Measurements from ENCODE around the gene FADS1.

The FADS1 gene

DNA sequence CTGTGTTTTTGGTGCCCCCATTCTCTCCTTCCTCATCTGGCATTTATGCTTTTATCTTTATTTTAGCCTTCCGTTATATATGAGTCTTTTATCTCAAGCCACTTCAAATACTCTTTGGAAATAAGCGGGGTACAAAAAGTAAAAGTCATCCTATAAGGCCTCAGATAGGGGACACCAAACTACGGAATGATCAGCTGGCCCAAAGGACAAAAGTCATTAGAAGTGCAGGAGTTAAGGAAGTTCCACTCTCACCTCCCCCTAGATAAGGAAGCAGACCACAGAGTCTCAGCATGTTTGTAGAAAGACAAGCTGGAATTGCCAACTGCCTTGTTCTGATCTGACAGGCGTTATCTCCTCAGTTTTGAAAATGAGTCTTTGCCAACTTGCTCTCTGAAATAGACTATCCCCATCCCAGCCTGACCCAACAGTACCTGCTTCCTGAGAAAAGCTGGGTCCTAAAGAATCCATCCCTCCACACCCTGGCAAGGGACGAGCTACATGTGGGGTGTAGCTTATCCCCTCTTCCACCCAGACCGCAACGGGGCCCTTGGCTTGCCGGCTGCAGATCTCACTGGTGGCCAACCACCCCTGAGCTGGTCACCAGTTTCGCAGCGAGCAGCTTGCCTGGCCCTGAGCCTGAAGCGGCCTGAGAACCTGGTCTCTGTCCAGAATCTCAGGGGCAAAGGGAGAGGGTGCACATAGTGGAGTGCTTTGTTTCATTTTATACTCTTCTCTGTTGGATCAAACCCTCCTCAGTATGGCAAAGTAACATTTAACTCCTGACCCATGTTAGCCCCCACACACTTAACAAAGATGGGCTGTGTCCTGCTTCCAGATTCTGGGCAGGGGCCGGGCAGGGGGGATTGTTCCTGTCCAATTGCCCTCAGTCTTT, 25.1 kb upstream of the FADS1 start:
- no peaks in the 10 kb centered on the region for H3K27me3 ChIP-seq (ENCODE audit: control insufficient read depth, insufficient read depth, low read length)
- H3K9me3 ChIP-seq (ENCODE audit: control insufficient read depth, insufficient read depth, low read depth, low read length) = no peaks in the 10 kb centered on the region
- H3K9ac ChIP-seq (ENCODE audit: low read length) = no peak overlapping the region
- H3K27ac ChIP-seq (ENCODE audit: low read depth, low read length) = no peak overlapping the region
- peaks cover 90% of the 10 kb centered on the region for H3K36me3 ChIP-seq (ENCODE audit: control insufficient read depth, insufficient read depth, low read length)
- no peak overlapping the region for H3K4me3 ChIP-seq (ENCODE audit: low read depth, low read length)
- H3K4me1 ChIP-seq (ENCODE audit: control insufficient read depth, insufficient read depth, low read length) = no peaks in the 10 kb centered on the region

DNA sequence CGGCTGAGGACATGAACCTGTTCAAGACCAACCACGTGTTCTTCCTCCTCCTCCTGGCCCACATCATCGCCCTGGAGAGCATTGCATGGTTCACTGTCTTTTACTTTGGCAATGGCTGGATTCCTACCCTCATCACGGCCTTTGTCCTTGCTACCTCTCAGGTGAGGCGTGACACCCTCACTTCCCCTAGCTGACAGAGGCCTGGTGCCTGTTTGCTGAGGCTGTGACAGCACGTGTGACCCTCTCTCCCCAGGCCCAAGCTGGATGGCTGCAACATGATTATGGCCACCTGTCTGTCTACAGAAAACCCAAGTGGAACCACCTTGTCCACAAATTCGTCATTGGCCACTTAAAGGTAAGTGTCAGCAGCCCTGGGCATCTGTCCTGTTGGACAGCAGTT, 23.6 kb upstream of the FADS1 start:
- H3K9me3 ChIP-seq (ENCODE audit: control insufficient read depth, insufficient read depth, low read depth, low read length) = no peaks in the 10 kb centered on the region
- no peaks in the 10 kb centered on the region for H3K27me3 ChIP-seq (ENCODE audit: control insufficient read depth, insufficient read depth, low read length)
- 0 out of 2 replicates have a peak, but pooled peaks cover 3% of the 10 kb centered on the region for H3K4me1 ChIP-seq (ENCODE audit: control insufficient read depth, insufficient read depth, low read length)
- no peak overlapping the region for H3K4me3 ChIP-seq (ENCODE audit: low read depth, low read length)
- H3K36me3 ChIP-seq (ENCODE audit: control insufficient read depth, insufficient read depth, low read length) = peaks cover 79% of the 10 kb centered on the region
- no peak overlapping the region for H3K9ac ChIP-seq (ENCODE audit: low read length)
- H3K27ac ChIP-seq (ENCODE audit: low read depth, low read length) = no peak overlapping the region

DNA sequence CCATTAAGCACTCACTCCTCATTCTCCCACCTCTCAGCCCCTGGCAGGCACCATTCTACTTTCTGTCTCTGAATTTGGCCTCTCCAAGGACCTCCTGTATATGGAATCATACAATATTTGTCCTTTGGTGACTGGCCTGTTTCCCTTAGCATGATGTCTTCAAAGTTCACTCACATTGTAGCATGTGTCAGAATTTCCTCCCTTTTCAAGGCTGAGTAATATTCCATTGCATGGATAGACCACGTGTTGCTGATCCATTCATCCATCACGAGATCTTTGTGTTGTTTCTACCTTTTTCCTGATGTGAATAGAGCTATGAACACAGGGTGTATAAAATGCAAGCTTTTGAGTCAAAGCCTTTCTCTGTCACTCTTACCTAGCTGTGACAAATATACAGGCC, 22.9 kb upstream of the FADS1 start:
- peaks cover 8% of the 10 kb centered on the region; the same call in 1 of the 2 replicates for H3K4me1 ChIP-seq (ENCODE audit: control insufficient read depth, insufficient read depth, low read length)
- H3K4me3 ChIP-seq (ENCODE audit: low read depth, low read length) = no peak overlapping the region
- no peak overlapping the region for H3K27ac ChIP-seq (ENCODE audit: low read depth, low read length)
- H3K9ac ChIP-seq (ENCODE audit: low read length) = no peak overlapping the region
- H3K36me3 ChIP-seq (ENCODE audit: control insufficient read depth, insufficient read depth, low read length) = peaks cover 73% of the 10 kb centered on the region
- H3K9me3 ChIP-seq (ENCODE audit: control insufficient read depth, insufficient read depth, low read depth, low read length) = no peaks in the 10 kb centered on the region
- no peaks in the 10 kb centered on the region for H3K27me3 ChIP-seq (ENCODE audit: control insufficient read depth, insufficient read depth, low read length)

DNA sequence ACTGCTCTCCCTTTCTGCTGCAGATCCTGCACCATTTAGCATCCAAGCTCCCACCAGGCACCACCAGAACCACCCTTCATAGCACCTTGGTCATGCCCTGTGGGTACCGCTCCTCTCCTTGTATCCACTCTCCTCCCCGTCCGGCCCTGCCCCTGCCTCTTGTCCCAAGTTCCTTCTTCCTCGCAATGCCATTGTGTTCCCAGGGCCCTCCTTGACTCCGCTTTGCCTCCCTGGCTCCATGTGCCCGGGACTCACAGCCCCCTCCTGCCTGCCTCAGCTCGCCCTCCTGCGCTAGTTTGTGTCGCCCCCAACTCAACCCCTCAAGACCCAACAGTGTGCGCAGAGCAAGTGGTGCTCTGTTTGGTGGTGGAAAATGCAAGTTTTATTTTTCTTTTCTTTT, 22.1 kb upstream of the FADS1 start:
- peaks cover 71% of the 10 kb centered on the region for H3K36me3 ChIP-seq (ENCODE audit: control insufficient read depth, insufficient read depth, low read length)
- no peak overlapping the region for H3K4me3 ChIP-seq (ENCODE audit: low read depth, low read length)
- no peaks in the 10 kb centered on the region for H3K27me3 ChIP-seq (ENCODE audit: control insufficient read depth, insufficient read depth, low read length)
- H3K9me3 ChIP-seq (ENCODE audit: control insufficient read depth, insufficient read depth, low read depth, low read length) = no peaks in the 10 kb centered on the region
- H3K27ac ChIP-seq (ENCODE audit: low read depth, low read length) = no peak overlapping the region
- peaks cover 15% of the 10 kb centered on the region for H3K4me1 ChIP-seq (ENCODE audit: control insufficient read depth, insufficient read depth, low read length)
- H3K9ac ChIP-seq (ENCODE audit: low read length) = no peak overlapping the region

DNA sequence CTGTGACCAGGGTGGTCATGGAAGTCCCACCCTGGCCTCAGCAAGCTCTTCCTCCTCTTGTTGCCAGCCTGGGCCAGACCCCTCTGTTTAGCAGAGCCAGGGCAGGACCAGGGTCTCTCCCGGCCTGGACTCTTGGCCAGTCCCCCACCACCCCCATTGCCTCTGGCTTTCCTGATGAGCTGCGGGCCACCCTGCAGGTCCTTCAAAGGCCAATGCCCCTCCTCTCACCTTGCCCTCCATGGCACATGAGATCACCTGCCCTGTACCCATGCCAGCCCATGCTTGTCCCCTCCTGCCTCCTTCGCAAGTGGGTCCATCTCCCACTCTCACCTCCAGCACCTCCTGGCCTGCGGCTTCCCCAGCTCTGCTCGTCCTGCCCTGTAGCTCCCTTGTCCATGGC, 21.7 kb upstream of the FADS1 start:
- Histone ChIP-seq H3K9ac (ENCODE audit: low read length) (no peak overlapping the region), H3K27me3 (ENCODE audit: control insufficient read depth, insufficient read depth, low read length) (no peaks in the 10 kb centered on the region), H3K36me3 (ENCODE audit: control insufficient read depth, insufficient read depth, low read length) (peaks cover 73% of the 10 kb centered on the region), H3K9me3 (ENCODE audit: control insufficient read depth, insufficient read depth, low read depth, low read length) (no peaks in the 10 kb centered on the region), H3K4me1 (ENCODE audit: control insufficient read depth, insufficient read depth, low read length) (peaks cover 20% of the 10 kb centered on the region), H3K27ac (ENCODE audit: low read depth, low read length) (no peak overlapping the region), H3K4me3 (ENCODE audit: low read depth, low read length) (no peak overlapping the region)

DNA sequence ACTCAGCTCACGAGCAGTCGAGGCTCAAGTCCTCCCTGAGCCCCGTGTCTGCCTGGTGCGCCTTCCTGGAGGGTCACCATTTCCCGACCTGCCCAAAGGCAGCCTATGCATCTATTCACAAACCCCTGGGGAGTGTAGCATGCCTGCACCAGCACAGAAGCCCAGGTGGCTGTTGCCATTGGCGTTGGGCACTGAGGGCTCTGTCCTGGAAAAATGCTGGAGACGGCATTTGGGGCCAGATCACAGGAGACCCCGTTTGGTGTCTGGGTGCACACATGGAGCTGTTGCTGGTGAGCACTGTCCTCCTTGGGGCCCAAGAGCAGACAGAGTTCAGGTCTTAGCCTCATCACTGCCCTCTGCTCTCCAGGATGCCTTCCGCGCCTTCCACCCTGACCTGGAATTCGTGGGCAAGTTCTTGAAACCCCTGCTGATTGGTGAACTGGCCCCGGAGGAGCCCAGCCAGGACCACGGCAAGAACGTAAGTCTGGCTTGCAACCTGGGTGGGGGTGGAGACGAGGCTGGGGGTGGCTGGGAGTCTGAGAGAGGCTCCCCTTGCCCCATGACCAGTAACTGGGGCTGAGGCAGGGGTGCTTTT, 20.7 kb upstream of the FADS1 start:
- Histone ChIP-seq H3K27ac (ENCODE audit: low read depth, low read length) (no peak overlapping the region), H3K9ac (ENCODE audit: low read length) (no peak overlapping the region), H3K9me3 (ENCODE audit: control insufficient read depth, insufficient read depth, low read depth, low read length) (no peaks in the 10 kb centered on the region), H3K4me3 (ENCODE audit: low read depth, low read length) (no peak overlapping the region), H3K4me1 (ENCODE audit: control insufficient read depth, insufficient read depth, low read length) (peaks cover 29% of the 10 kb centered on the region), H3K27me3 (ENCODE audit: control insufficient read depth, insufficient read depth, low read length) (no peaks in the 10 kb centered on the region), H3K36me3 (ENCODE audit: control insufficient read depth, insufficient read depth, low read length) (peaks cover 70% of the 10 kb centered on the region)

DNA sequence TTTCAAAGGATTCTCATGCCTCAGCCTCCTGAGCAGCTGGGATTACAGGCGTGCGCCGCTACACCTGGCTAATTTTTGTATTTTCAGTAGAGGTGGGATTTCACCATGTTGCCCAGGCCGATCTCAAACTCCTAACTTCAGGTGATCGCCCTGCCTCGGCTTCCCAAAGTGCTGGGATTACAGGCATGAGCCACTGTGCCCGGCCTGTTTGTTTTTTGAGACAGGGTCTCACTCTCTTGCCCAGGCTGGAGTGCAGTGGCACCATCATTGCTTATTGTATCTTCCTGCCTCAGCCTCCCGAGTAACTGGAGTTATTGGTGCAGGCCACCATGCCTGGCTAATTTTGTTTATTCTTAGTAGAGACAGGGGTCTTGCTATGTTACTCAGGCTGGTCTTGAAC, 19.4 kb upstream of the FADS1 start:
- H3K36me3 ChIP-seq (ENCODE audit: control insufficient read depth, insufficient read depth, low read length) = peaks cover 69% of the 10 kb centered on the region
- H3K4me1 ChIP-seq (ENCODE audit: control insufficient read depth, insufficient read depth, low read length) = peaks cover 38% of the 10 kb centered on the region
- H3K27ac ChIP-seq (ENCODE audit: low read depth, low read length) = no peak overlapping the region
- no peaks in the 10 kb centered on the region for H3K9me3 ChIP-seq (ENCODE audit: control insufficient read depth, insufficient read depth, low read depth, low read length)
- no peak overlapping the region for H3K9ac ChIP-seq (ENCODE audit: low read length)
- H3K4me3 ChIP-seq (ENCODE audit: low read depth, low read length) = no peak overlapping the region
- H3K27me3 ChIP-seq (ENCODE audit: control insufficient read depth, insufficient read depth, low read length) = no peaks in the 10 kb centered on the region

DNA sequence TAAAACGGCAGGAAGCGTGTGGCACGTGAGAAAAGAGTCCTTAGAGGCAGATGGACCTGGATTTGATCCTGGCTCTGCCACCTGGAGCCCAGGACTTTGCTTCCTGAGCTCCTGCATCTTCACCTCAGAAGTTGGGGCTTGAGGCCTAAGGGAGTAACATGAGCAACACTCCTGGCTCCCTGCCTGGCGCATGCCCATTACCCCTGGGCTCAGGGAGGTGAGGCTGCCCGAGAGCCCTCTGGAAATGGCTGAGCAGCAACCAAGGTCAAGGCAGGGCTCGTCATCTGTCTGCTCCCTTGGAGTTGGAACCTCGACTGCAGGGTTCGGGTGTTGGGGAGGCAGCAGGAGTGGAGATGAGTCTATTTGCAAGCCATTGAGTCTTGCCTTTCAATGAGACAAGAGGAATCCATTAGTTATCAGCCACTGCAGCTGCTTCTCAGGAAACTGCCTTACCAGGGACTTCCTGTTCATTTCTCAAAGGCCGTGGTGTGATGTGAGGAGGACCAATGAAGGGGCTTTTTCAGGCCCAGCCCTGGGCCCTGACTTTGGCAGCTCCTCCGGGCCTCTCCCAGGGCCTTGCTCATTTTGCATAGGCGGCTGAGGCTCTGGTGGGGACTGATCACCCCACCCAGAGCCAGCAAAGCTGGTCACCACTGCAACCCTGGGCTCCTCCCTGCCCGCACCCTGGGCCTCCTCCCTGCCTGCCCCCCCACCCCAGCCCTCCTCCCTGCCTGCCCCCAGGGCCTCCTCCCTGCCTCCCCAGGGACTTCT, 17.7 kb upstream of the FADS1 start:
- peaks cover 52% of the 10 kb centered on the region for H3K36me3 ChIP-seq (ENCODE audit: control insufficient read depth, insufficient read depth, low read length)
- H3K9me3 ChIP-seq (ENCODE audit: control insufficient read depth, insufficient read depth, low read depth, low read length) = no peaks in the 10 kb centered on the region
- peak overlapping the region; percentile 48; the same call in 1 of the 2 replicates for H3K27ac ChIP-seq (ENCODE audit: low read depth, low read length)
- H3K4me3 ChIP-seq (ENCODE audit: low read depth, low read length) = peak overlapping the region; percentile 4; the same call in 1 of the 2 replicates
- peak overlapping the region; percentile 23 for H3K9ac ChIP-seq (ENCODE audit: low read length)
- H3K4me1 ChIP-seq (ENCODE audit: control insufficient read depth, insufficient read depth, low read length) = peaks cover 54% of the 10 kb centered on the region
- no peaks in the 10 kb centered on the region for H3K27me3 ChIP-seq (ENCODE audit: control insufficient read depth, insufficient read depth, low read length)

DNA sequence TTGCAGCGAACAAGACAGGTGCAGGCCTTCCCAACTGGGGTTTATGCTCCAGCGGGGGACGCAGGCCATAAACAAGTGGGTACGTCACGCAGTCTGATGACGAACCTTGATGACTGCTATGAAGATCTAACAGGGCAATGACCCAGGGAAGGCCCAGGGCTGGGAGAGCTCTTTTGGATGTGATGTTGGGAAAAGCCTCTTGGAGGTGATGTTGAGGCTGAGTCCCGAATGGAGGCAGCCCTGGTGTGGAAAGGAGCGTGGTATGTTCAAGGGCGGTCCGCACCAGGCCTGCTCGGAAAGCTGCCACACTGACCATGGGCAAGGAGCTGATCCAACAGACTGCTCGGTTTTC, 17.1 kb upstream of the FADS1 start:
- H3K27ac ChIP-seq (ENCODE audit: low read depth, low read length) = peak overlapping the region; percentile 5; the same call in 1 of the 2 replicates
- H3K9me3 ChIP-seq (ENCODE audit: control insufficient read depth, insufficient read depth, low read depth, low read length) = no peaks in the 10 kb centered on the region
- peaks cover 57% of the 10 kb centered on the region for H3K4me1 ChIP-seq (ENCODE audit: control insufficient read depth, insufficient read depth, low read length)
- no peaks in the 10 kb centered on the region for H3K27me3 ChIP-seq (ENCODE audit: control insufficient read depth, insufficient read depth, low read length)
- H3K9ac ChIP-seq (ENCODE audit: low read length) = peak overlapping the region; percentile 23
- peak overlapping the region; percentile 4; the same call in 1 of the 2 replicates for H3K4me3 ChIP-seq (ENCODE audit: low read depth, low read length)
- H3K36me3 ChIP-seq (ENCODE audit: control insufficient read depth, insufficient read depth, low read length) = peaks cover 49% of the 10 kb centered on the region

DNA sequence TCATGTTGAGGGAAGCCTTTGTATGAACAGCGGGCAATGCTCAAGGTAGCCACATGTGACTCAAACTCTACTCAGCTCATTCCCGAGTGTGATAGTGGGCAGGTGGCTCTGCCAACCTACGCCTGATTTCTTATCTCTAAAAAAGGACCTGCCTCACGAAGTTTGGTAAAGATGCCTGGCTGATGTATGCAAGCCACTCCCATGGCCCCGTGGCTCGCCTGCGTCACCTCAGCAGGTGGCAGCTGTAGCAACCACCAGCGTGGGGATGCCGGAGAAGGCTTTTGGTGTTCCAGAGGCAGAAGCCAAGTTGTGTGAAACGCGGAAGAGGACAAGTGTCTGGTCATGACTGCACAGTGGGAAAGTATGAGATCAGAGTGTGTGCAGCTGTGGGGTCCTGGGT, 16.7 kb upstream of the FADS1 start:
- Histone ChIP-seq H3K27me3 (ENCODE audit: control insufficient read depth, insufficient read depth, low read length) (no peaks in the 10 kb centered on the region), H3K9me3 (ENCODE audit: control insufficient read depth, insufficient read depth, low read depth, low read length) (no peaks in the 10 kb centered on the region), H3K4me1 (ENCODE audit: control insufficient read depth, insufficient read depth, low read length) (peaks cover 57% of the 10 kb centered on the region), H3K27ac (ENCODE audit: low read depth, low read length) (no peak overlapping the region), H3K9ac (ENCODE audit: low read length) (no peak overlapping the region), H3K36me3 (ENCODE audit: control insufficient read depth, insufficient read depth, low read length) (peaks cover 44% of the 10 kb centered on the region), H3K4me3 (ENCODE audit: low read depth, low read length) (no peak overlapping the region; the same call in 1 of the 2 replicates)

DNA sequence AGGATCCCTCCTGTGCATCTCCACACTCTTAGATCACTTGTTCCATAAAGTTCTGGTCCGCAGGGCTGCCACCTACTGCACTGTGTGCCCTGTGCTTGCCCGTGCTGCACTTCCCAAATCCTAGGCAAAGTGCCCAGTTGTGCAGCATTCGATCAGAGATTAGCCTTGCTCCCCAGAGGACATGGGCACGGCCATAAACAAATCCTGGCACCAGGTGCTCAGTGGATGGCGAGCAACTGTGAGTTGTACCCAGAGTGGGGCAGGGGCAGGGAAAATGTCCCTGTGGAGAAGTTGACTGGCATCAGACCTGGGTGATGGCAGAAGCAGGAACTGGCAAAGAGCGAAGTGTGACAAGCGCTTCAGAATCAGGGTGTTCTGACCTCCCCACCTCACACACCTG, 16.0 kb upstream of the FADS1 start:
- Histone ChIP-seq H3K9me3 (ENCODE audit: control insufficient read depth, insufficient read depth, low read depth, low read length) (no peaks in the 10 kb centered on the region), H3K27me3 (ENCODE audit: control insufficient read depth, insufficient read depth, low read length) (no peaks in the 10 kb centered on the region), H3K9ac (ENCODE audit: low read length) (no peak overlapping the region), H3K27ac (ENCODE audit: low read depth, low read length) (no peak overlapping the region), H3K4me3 (ENCODE audit: low read depth, low read length) (no peak overlapping the region), H3K4me1 (ENCODE audit: control insufficient read depth, insufficient read depth, low read length) (peaks cover 57% of the 10 kb centered on the region), H3K36me3 (ENCODE audit: control insufficient read depth, insufficient read depth, low read length) (peaks cover 37% of the 10 kb centered on the region)
